GM21619 (cell line): ENCODE results near the gene GRK4.
"Not testable (repeated sequence)": the region's sequence is repeated elsewhere in the genome, so short reads cannot be mapped to it uniquely, and the experiment has no call there.

Source experiments
- ATAC-seq: cut with Tn5 transposase; IDR thresholded peaks from one replicate; pipeline ENCODE4 v1.9.1; 2021; ENCODE audit not compliant: unreplicated experiment

GRK4 gene

GRCh38 chr4:3037957-3038461 lies 74.6 kb downstream of the GRK4 start:
- no peak for ATAC-seq

DNA sequence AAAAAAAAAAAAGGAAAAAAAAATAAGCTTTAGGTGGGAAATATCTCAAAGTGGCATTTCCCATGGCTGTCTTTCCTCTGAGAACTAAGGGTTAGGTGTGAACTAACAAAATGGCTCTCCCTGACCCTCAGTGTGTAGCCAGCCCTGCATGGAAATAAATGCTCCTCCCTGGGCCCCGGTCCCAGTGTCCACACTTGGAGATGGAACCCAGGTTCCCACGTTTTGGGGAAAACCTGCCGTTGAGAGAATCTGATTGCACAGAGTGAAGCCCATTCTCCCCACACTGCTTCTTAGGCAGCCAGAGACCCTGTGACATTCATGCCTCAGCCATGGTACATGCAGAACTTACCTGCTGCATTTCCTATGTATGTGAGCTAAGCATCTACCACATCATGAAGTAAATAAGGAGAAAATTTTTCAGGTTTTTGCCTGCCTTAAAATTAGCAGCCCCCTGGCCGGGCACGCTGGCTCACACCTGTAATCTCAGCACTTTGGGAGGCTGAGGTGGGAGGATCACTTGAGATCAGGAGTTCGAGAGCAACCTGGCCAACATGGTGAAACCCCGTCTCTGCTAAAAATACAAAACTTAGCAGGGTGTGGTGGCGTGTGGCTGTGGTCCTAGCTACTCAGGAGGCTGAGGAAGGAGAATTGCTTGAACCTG lies 76.5 kb downstream of the GRK4 start:
- no peak for ATAC-seq

DNA sequence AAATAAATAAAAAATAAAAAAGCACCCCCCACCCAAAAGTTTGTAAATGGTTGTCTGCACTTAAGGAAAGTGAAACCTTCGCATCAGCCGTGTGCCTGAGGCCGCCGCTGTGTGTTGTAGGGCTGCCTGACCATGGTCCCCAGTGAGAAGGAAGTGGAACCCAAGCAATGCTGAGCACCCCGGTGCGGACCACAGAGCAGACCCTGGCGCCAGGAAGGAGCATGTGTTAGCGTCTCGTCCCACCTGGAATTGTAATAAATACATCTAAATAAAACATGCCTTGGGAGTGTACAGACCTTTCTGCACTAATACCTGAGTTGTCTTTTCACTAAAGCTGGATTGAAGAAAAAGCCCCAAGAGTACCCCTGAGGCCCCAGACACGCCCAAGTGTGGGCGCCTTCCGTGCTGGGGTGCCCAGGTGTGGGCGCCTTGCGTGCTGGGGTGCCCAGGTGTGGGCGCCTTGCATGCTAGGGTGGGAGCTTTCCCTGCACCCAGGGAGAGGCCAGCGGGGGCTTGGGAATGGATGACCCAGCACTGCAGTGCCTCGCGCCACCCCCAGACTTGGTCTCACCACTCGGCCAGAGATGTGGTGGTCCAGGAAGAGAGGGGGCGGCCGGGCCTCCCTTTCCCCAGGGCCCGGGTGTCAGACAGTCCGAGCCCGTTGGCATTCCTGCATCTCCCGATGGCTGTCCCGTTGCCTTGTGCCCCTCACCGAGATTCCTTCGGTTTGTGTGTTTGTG lies 77.3 kb downstream of the GRK4 start:
- ATAC-seq, result peak; percentile 39

DNA sequence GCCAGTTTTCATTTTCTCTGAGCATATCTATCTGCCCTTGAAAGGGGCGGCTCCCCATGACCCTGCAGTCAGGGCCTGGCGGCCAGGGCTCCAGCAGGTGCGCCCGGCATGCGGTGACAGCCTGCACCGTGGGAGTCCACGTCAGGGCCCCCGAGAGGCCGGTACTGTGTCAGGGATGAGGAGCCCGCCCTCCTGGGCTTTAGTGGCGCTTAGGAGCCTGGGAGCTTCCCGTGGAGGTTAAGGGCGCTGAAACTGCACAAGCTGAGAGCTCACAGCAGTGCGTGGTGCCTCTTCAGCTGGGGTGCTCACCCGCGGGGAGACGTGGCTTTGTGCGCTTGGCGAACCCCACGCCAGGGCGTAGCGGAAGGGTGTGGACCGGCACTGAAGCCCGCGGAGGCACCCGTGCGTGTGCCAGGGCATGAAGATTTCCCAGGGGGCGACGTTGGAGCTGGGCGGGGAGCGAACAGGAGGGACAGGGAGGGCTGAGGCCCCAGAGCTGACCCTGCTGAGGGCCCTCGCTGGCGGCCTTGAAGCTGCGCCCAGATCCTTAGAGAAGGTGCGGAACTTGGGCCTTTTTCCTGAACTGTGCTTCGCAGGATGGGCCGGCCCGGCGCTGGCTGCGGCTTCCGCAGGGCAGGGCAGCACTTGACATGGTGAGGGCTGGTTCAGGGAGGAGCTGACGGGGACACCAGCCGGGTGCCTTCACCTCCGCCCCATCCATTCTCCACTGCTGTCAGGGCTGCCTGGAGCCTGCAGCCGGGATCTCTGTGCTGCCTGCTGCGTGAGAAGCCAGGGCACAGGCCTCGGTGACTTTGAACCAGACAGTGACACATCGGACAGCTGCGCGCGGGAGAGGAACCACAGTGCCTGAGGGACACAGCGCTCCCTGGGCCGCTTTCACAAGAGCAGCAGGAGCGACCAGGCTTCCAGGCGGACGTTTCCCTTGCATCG lies 78.1 kb downstream of the GRK4 start:
- ATAC-seq, result peak; percentile 31

- no peak for ATAC-seq
These were observed 78.9 kb downstream of the GRK4 start for GRCh38 chr4:3042226-3042625.

- ATAC-seq, result no peak
These were observed 80.1 kb downstream of the GRK4 start for GRCh38 chr4:3043282-3044020.

GRCh38 chr4:3044870-3045819 lies 81.8 kb downstream of the GRK4 start:
- ATAC-seq, result no peak

DNA sequence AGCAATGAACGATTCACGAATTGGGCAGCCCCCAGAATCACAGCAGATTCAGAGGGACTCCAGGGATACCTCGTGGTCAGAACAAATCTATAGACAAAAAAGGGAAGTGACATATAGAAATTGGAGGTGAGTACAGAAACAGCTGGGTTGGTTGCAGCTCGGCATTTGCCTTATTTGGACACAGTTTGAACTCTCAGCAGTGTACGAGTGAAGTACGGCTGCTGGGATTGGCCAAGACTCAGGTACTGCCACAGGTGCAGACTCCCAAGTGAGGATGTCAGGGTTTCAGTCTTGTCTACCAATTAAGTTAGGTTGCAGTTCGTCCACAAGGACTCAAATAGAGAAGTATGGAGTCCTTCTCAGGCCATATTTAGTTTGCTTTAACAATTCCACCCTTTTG lies 82.8 kb downstream of the GRK4 start:
- no peak for ATAC-seq

DNA sequence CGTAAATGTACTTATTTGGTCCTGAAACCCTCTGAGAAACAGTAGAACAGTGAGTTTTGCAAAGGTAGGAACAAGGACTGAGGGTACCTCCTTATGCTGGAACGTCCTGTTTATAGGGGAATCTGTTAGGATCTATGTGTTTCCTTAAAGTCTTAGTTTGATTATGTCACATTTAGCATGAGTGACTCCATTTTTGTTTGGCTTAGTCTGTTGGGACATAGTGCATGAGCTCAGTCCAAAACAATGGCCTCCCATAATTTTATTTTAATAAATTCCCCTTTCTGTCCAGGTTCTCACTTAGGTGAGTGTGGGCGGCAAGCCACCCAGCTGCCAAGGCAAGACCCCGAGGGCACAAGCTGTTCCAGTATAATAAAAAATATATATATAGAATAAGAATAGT lies 83.3 kb downstream of the GRK4 start:
- ATAC-seq, result no peak

DNA sequence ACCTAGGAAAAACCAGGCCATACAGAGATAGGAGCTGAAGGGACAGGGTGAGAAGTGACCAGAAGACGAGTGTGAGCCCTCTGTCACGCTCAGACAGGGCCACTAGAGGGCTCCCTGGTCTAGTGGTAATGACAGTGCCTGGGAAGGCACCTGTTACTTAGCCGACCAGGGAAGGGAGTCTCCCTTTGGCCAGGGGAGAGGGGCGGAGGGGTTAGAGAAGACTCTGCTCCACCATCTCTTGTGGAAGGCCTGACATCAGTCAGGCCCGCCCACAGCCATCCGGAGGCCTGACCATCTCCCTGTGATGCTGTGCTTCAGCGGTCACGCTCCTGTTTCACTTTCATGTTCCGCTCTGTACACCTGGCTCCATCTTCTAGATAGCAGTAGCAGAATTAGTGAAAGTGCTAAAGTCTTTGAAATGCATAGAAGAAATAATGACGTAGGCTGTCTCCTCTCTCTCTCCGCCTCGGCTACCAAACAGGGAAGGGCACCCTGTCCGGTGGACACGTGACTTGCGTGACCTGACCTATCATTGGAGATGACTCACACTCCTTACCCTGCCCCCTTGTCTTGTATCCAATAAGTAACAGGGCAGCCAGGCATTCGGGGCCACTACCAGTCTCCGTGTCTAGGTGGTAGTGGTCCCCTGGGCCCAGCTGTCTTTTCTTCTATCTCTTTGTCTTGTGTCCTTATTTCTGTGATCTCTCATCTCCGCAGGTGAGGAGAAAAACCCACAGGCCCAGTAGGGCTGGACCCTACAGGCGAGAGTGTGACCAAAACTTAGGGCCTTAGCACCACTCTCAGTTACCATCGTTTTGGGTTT lies 84.3 kb downstream of the GRK4 start:
- peak; percentile 89 for ATAC-seq

DNA sequence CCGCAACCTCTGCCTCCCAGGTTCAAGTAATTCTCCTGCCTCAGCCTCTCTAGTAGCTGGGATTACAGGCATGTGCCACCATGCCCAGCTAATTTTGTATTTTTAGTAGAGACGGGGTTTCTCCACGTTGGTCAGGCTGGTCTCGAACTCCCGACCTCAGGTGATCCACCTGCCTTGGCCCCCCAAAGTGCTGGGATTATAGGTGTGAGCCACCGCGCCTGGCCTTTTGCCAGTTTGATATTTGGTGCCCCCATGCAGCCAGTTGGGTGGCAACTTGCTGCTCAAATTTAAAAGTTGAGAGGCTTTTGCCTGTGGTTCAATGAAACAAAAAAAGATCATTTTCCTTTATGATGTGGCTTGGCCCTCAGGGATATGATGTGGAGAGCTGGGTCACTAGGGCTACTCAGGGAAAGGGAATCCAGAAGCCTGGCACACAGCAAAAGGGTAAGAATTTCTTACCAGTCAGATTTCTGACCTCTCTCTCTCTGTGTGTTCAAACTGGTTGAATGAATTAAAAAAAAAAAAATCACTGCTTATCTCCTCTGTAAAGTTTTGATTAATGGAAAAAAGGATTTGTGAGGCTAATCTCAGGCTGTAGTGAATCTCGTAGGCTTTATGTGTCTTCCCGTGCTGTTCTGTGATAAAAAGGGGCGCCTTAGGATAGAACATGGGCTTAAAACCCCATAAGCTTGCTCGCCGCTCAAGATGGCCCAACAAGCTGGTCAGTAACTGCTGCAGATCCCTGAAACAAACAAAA lies 87.9 kb downstream of the GRK4 start:
- not testable (repeated sequence) for ATAC-seq

GRCh38 chr4:3054169-3054759 lies 90.9 kb downstream of the GRK4 start:
- no peak for ATAC-seq

GRCh38 chr4:3059943-3060342 lies 96.6 kb downstream of the GRK4 start:
- ATAC-seq, result no peak

DNA sequence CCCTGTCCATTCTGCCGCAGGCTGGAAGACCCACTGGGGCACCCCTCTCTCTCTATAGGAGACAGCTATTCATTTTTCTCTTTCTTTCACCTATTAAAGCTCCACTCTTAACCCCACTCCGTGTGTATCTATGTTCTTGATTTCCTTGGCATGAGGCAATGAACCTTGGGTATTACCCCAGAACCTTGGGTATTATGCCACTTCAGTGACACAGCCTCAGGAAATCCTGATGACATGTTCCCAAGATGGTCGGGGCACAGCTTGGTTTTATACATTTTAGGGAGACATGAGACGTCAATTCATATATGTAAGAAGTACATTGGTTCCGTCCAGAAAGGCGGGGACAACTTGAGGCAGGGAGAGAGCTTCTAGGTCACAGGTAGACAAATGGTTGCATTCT lies 97.6 kb downstream of the GRK4 start:
- ATAC-seq, result no peak

DNA sequence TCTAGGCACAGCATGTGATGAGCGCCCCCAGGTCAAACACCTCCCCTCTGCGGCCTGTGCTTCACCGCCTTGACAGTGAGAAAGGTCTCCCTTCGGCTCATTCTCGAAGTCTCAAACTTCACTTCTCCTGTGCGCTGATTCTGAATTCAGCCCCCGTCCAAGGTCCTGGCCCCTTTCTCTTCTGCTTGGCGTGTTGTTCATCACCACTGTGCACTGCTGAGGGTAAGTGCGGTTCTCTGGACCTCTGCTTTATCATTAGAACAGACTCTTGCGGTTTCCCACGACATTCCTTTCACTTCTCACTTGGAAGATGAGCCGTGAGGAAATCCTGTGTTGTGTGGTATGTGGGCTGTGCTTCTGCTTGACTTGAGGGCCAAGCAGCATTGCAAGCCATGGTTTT lies 99.1 kb downstream of the GRK4 start:
- no peak for ATAC-seq

- ATAC-seq, result no peak
These were observed 102.2 kb downstream of the GRK4 start for GRCh38 chr4:3065551-3065950.

- no peak for ATAC-seq
These were observed 103.5 kb downstream of the GRK4 start for GRCh38 chr4:3066836-3067400.
